HepG2 (cell line): ENCODE data around the gene CLEC16A. TPM values are rescaled to one million over a fixed set of nuclear protein-coding genes. Genes with fewer than 3 reads are reported as not detected.

Experiments
- ATAC-seq: fragments of 200-7000 bp; cut with Tn5 transposase; 3 replicates; pipeline ENCODE4 v1.9.1; 2020; ENCODE audit warnings: mild to moderate bottlenecking, moderate library complexity
- BruUV-seq: library from RNA; stranded (reverse); fragments of 400-500 nt; replicated peaks from 2 replicates; lab custom pipeline; 2021; lab: Mats Ljungman, UMichigan
- CTCF ChIA-PET: fragments of 300-600 bp; formaldehyde crosslinking; extraction: SDS; loops from one replicate; lab custom pipeline; 2021; ENCODE audit warnings: low total read pairs, inconsistent platforms, low intra/inter-chr PET ratio; lab: Yijun Ruan, JAX
- POLR2A ChIA-PET: fragments of 350-600 bp; sonication (Branson Sonifier 250); formaldehyde crosslinking; loops from one replicate; lab custom pipeline; 2020; ENCODE audit warnings: antibody characterized with exemption, inconsistent platforms; lab: Yijun Ruan, JAX
- DNase-seq: peaks from one replicate; pipeline ENCODE4 v3.0.0-alpha.2; 2015; ENCODE audit warnings: low spot score
- FAIRE-seq: peaks from 3 replicates; lab custom pipeline; 2011; peaks lifted over from hg19 to GRCh38; lab: Jason Lieb, UNC
- H2AFZ ChIP-seq: one replicate; pipeline ENCODE4 v1.6.1; 2011; ENCODE audit warnings: low read length, inconsistent platforms
- H3K27ac ChIP-seq: fragments of 300-600 bp; 3 replicates; pipeline ENCODE4 v1.8.0; 2011; ENCODE audit warnings: mixed run types, mild to moderate bottlenecking, mixed read lengths, low read length, inconsistent platforms; ENCODE audit not compliant: insufficient read depth; ENCODE audit errors: extremely low read length
- H3K27me3 ChIP-seq, 2 experiments: fragments of 200-600 bp in 1 of 2; 2 replicates in 1 of 2; 3 replicates in 1 of 2; pipeline versions ENCODE4 v1.6.0 to v1.8.0; 2011; ENCODE audit warnings: low read length in 2 of 2, mild to moderate bottlenecking in 2 of 2, moderate library complexity in 2 of 2, inconsistent platforms in 1 of 2; ENCODE audit not compliant: insufficient read depth in 2 of 2, control insufficient read depth in 1 of 2
- H3K36me3 ChIP-seq, 2 experiments: fragments of 200-600 bp in 1 of 2; replicated peaks in 1 of 2; 2 replicates in 1 of 2; 3 replicates in 1 of 2; pipeline versions ENCODE4 v1.5.1 to v1.8.0; 2011; ENCODE audit warnings: low read length in 2 of 2, inconsistent platforms in 1 of 2; ENCODE audit not compliant: insufficient read depth in 2 of 2, control insufficient read depth in 1 of 2
- H3K4me1 ChIP-seq: 2 replicates; pipeline ENCODE4 v1.5.1; 2012; ENCODE audit warnings: low read length, inconsistent platforms; ENCODE audit not compliant: insufficient read depth
- H3K4me2 ChIP-seq: 2 replicates; pipeline ENCODE4 v1.6.0; 2011; ENCODE audit warnings: low read depth, low read length, inconsistent platforms
- H3K4me3 ChIP-seq, 3 experiments: fragments of 200-600 bp in 1 of 3; sonication (generic), shearing (Covaris generic) in 1 of 3; replicated peaks in 1 of 3; 2 replicates each; pipeline ENCODE4 v1.5.1; 2011 to 2016; ENCODE audit warnings: low read length in 3 of 3, inconsistent platforms in 2 of 3, low read depth in 2 of 3, mild to moderate bottlenecking in 2 of 3, control low read depth in 1 of 3, mixed read lengths in 1 of 3; ENCODE audit not compliant: insufficient read depth in 1 of 3
- H3K79me2 ChIP-seq: one replicate; pipeline ENCODE4 v1.6.1; 2011; ENCODE audit warnings: low read length, inconsistent platforms; ENCODE audit not compliant: insufficient read depth
- H3K9ac ChIP-seq: 2 replicates; pipeline ENCODE4 v1.6.0; 2011; ENCODE audit warnings: mild to moderate bottlenecking, low read depth, low read length, inconsistent platforms; ENCODE audit not compliant: insufficient read depth
- H3K9me3 ChIP-seq: 2 replicates; pipeline ENCODE4 v1.5.1; 2012; ENCODE audit warnings: mild to moderate bottlenecking, low read length
- H4K20me1 ChIP-seq: 2 replicates; pipeline ENCODE4 v1.6.0; 2011; ENCODE audit warnings: inconsistent platforms, mild to moderate bottlenecking, low read length, moderate library complexity; ENCODE audit not compliant: insufficient read depth
- ATF6 ChIP-seq: sonication (generic); formaldehyde crosslinking; conservative IDR thresholded peaks from 2 replicates; pipeline ENCODE4 v1.4.0; 2020; ENCODE audit warnings: missing genetic modification reagents
- CSRNP1 ChIP-seq: sonication (generic); formaldehyde crosslinking; IDR thresholded peaks from 2 replicates; pipeline ENCODE4 v1.8.1; 2023; ENCODE audit warnings: mild to moderate bottlenecking, missing genetic modification reagents
- DMTF1 ChIP-seq: sonication (generic); formaldehyde crosslinking; IDR thresholded peaks from 2 replicates; pipeline ENCODE4 v1.4.0; 2020; ENCODE audit warnings: mild to moderate bottlenecking, missing genetic modification reagents
- DR1 ChIP-seq: sonication (generic); formaldehyde crosslinking; IDR thresholded peaks from 2 replicates; pipeline ENCODE4 v1.8.0; 2021; ENCODE audit warnings: mild to moderate bottlenecking, missing genetic modification reagents, inconsistent platforms
- RNF2 ChIP-seq: fragments of 450-650 bp; conservative IDR thresholded peaks from 2 replicates; pipeline ENCODE4 v1.6.1; 2016; ENCODE audit warnings: low read depth
- SNAPC4 ChIP-seq: sonication (generic); formaldehyde crosslinking; IDR thresholded peaks from 2 replicates; pipeline ENCODE4 v1.4.0; 2020; ENCODE audit warnings: mild to moderate bottlenecking, missing genetic modification reagents
- WGBS: methylation state at CpG from one replicate; pipeline ENCODE4 v1.1.6; 2017; ENCODE audit warnings: low lambda C conversion rate; 5-methylcytosine and 5-hydroxymethylcytosine counted together
- in situ Hi-C: cut with HindIII; loops from 2 replicates; pipeline ENCODE4 v1.10.0; 2017; ENCODE audit warnings: low pct_unique_long_range_greater_than_20kb; ENCODE audit not compliant: extremely low pct_ligation_motif_present
- intact Hi-C: fragments of 100-400 bp; cut with micrococcal nuclease; formaldehyde crosslinking; loops from one replicate; pipeline ENCODE4 v1.10.0; 2022; ENCODE audit not compliant: unreplicated experiment
- polyA plus RNA-seq, 8 experiments: library from polyadenylated mRNA; depleted of rRNA in 3 of 8; stranded (reverse) in 7 of 8; unstranded in 1 of 8; fragments of >200 nt; fragmentation: Illumina TruSeq in 4 of 8; extraction: Trizol in 4 of 8; gene quantifications; 2 replicates each; pipeline versions ENCODE4 v1.2.1 to v1.2.3, GENCODE V29; 2011 to 2016; ENCODE audit warnings: low read depth in 4 of 8, missing spikeins in 1 of 8, mixed read lengths in 1 of 8; ENCODE audit not compliant: insufficient read depth in 1 of 8
- total RNA-seq, 5 experiments: library from RNA; depleted of rRNA; stranded (reverse); fragments of >200 nt; fragmentation: Illumina TruSeq; extraction: Trizol; gene quantifications; 2 replicates each; pipeline ENCODE4 v1.2.3, GENCODE V29; 2016; ENCODE audit warnings: low read depth in 1 of 5
- TF ChIP-seq, protein P1 (sequence below): sonication (generic); formaldehyde crosslinking; conservative IDR thresholded peaks from 2 replicates; pipeline ENCODE4 v1.8.0; 2022; ENCODE audit warnings: missing genetic modification reagents
- TF ChIP-seq, protein P2 (sequence below): sonication (generic); formaldehyde crosslinking; IDR thresholded peaks from 2 replicates; pipeline ENCODE4 v1.8.1; 2023; ENCODE audit warnings: missing genetic modification reagents, mild to moderate bottlenecking, borderline replicate concordance

The CLEC16A gene
- total and polyA plus RNA-seq, 2 of the 13 experiments (the other 11 are each of a cell fraction or from before 2014, with no cell fraction given): 8.5 to 10.3 TPM

DNA sequence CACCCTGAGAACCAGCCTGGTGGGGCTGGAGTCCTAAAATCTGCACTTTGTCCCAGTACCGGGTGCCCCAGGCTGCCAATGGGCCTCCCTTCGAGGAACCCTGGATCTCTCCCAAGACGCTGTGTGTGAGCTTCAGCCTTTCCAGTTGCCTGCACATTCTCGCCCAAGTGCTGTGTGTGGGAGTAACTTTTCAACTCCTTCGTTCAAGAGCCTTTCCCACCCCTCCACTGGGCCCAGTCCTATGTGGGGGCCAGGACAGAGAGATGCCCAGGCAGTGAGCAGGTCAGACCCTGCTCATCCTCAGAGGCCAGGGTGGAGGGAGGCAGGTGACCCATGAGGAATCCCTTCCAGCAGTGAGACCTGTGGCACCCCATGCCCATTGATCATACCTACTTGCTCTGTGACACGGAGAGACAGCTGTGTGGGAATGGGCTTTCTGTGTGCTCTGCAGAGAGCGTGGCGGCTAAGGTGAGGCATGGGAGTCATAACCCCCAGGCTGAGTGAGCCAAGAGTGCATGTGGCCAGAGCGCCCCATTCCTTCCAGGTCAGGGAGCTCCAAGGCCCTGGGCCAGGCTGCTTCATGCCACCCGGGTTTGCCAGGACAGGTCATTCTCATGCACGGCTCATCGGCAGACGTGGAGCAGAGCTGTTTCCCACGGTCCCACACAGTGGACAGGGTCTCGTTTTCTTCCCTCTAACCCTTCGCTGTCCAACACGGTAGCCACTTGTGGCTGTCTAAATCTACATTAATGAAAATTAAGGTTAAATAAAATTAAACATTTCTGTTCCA is 154.4 kb downstream of the CLEC16A start:
- BruUV-seq: no TSS peak
- H3K27me3 ChIP-seq: no peaks in the 10 kb centered on the region
- H3K4me2 ChIP-seq: no peak overlapping the region
- no peak overlapping the region for H2AFZ ChIP-seq
- H3K27ac ChIP-seq: no peak overlapping the region
- no peaks in the 10 kb centered on the region for H3K79me2 ChIP-seq
- ATAC-seq (no peak), DNase-seq (no peak), FAIRE-seq (no peak)
- H3K9me3 ChIP-seq: no peaks in the 10 kb centered on the region
- no peaks in the 10 kb centered on the region for H4K20me1 ChIP-seq
- in situ Hi-C loops: no loop called here
- H3K4me3 ChIP-seq: no peak overlapping the region
- intact Hi-C loops: no loop called here
- ChIA-PET CTCF (no interaction called here), POLR2A (no interaction called here)
- H3K9ac ChIP-seq: no peak overlapping the region
- peaks cover 22% of the 10 kb centered on the region for H3K4me1 ChIP-seq
- WGBS: 95% methylated on average over 15 of the region's 17 CpGs
- H3K36me3 ChIP-seq: no peaks in the 10 kb centered on the region
- TF ChIP-seq DMTF1 (CRISPR knock-in tag) (no peak), SNAPC4 (CRISPR knock-in tag) (no peak), DR1 (CRISPR knock-in tag) (no peak), RNF2 (no peak), ATF6 (CRISPR knock-in tag) (no peak), CSRNP1 (CRISPR knock-in tag) (no peak)
- TF ChIP-seq, protein P1, sequence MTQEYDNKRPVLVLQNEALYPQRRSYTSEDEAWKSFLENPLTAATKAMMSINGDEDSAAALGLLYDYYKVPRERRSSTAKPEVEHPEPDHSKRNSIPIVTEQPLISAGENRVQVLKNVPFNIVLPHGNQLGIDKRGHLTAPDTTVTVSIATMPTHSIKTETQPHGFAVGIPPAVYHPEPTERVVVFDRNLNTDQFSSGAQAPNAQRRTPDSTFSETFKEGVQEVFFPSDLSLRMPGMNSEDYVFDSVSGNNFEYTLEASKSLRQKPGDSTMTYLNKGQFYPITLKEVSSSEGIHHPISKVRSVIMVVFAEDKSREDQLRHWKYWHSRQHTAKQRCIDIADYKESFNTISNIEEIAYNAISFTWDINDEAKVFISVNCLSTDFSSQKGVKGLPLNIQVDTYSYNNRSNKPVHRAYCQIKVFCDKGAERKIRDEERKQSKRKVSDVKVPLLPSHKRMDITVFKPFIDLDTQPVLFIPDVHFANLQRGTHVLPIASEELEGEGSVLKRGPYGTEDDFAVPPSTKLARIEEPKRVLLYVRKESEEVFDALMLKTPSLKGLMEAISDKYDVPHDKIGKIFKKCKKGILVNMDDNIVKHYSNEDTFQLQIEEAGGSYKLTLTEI (CRISPR knock-in tag): no peak
- TF ChIP-seq, protein P2, sequence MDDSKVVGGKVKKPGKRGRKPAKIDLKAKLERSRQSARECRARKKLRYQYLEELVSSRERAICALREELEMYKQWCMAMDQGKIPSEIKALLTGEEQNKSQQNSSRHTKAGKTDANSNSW (CRISPR knock-in tag): no peak
